ENCODE results near the gene E2F4.

GRCh38 chr16:67244387-67245185 lies 52.6 kb downstream of the E2F4 start:
- TF ChIP-seq BHLHE40 (IDR thresholded peaks at IDR 0.05; ENCODE audit: borderline replicate concordance) = no peak
- TF ChIP-seq ZNF384 (IDR thresholded peaks at IDR 0.05) = no peak
- no peak for TF ChIP-seq SP1 (IDR thresholded peaks at IDR 0.05)
- TF ChIP-seq FOXA1 (IDR thresholded peaks at IDR 0.05) = no peak
- TF ChIP-seq FOXM1 (IDR thresholded peaks at IDR 0.05; ENCODE audit: borderline replicate concordance) = no peak
- no peak for TF ChIP-seq LEF1 (IDR thresholded peaks at IDR 0.05; ENCODE audit: borderline replicate concordance)
- TF ChIP-seq TARDBP (IDR thresholded peaks at IDR 0.05) = no peak
- no peak for TF ChIP-seq ELF4 (IDR thresholded peaks at IDR 0.05)
- no peak for TF ChIP-seq HDGF (IDR thresholded peaks at IDR 0.05; ENCODE audit: borderline replicate concordance)
- TF ChIP-seq NFRKB (IDR thresholded peaks at IDR 0.05) = no peak
- no peak for TF ChIP-seq L3MBTL2 (conservative IDR thresholded peaks at IDR 0.05)
- TF ChIP-seq FOXK2 (IDR thresholded peaks at IDR 0.05) = no peak
- TF ChIP-seq ARNT (IDR thresholded peaks at IDR 0.05) = no peak

All from HEK293T (cell line).